OCI-LY7 (cell line): ENCODE results near the gene KLHL1.

Experiments used
- EZH2phosphoT487 ChIP-seq: fragments of 200-600 bp; sonication (generic); IDR thresholded peaks from 2 replicates; pipeline ENCODE4 v1.6.1; 2018; ENCODE audit warnings: low read depth, borderline replicate concordance, mild to moderate bottlenecking, mixed run types, antibody characterized with exemption, low read length, moderate library complexity, mixed read lengths
- TF ChIP-seq, protein P1 (sequence below): fragments of 200-600 bp; sonication (generic); conservative IDR thresholded peaks from 2 replicates; pipeline ENCODE4 v1.5.1; 2014; ENCODE audit warnings: mild to moderate bottlenecking, antibody characterized with exemption, low read length, moderate library complexity, mixed read lengths

DNA sequence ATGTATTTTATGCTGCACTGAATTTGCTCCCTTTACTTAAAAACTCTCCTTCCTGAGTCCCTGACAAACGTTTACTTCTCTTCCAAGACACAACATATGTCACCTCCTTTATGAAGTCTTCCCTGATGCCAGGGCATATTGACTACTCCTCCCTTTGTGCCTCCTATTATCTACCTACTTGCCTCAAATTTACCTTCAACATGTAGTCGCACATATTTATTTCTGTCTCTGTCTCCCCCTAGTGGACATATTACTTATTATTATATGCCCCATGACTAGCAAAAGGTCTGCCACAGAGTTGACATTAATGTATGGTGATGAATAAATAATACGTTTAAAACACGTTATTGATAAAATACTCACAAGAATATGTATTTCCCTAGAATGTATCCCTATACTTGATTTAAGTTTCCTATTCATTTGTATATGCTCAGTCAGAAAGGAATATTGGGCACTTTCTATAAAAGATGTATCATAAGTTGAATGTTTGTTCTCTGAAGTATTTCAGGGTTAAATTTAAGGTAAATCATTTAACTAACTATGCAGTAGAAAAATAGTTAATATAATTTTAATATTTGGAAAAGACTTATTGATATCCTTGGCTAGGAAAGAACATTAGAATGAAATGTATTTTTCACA is 250.9 kb downstream of the KLHL1 start:
- TF ChIP-seq, protein P1, sequence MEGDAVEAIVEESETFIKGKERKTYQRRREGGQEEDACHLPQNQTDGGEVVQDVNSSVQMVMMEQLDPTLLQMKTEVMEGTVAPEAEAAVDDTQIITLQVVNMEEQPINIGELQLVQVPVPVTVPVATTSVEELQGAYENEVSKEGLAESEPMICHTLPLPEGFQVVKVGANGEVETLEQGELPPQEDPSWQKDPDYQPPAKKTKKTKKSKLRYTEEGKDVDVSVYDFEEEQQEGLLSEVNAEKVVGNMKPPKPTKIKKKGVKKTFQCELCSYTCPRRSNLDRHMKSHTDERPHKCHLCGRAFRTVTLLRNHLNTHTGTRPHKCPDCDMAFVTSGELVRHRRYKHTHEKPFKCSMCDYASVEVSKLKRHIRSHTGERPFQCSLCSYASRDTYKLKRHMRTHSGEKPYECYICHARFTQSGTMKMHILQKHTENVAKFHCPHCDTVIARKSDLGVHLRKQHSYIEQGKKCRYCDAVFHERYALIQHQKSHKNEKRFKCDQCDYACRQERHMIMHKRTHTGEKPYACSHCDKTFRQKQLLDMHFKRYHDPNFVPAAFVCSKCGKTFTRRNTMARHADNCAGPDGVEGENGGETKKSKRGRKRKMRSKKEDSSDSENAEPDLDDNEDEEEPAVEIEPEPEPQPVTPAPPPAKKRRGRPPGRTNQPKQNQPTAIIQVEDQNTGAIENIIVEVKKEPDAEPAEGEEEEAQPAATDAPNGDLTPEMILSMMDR: peak; percentile 92
- no peak for TF ChIP-seq EZH2phosphoT487
